HG02884 (cell line): ENCODE results near the gene MTMR12.
"Not testable (repeated sequence)": the region's sequence is repeated elsewhere in the genome, so short reads cannot be mapped to it uniquely, and the experiment has no call there.

Source experiments
- ATAC-seq: cut with Tn5 transposase; IDR thresholded peaks from one replicate; pipeline ENCODE4 v1.9.1; 2021; ENCODE audit warnings: mild to moderate bottlenecking, moderate library complexity; ENCODE audit not compliant: unreplicated experiment

The MTMR12 gene

GRCh38 chr5:32298059-32298415 lies 14.7 kb downstream of the MTMR12 start:
- peak; percentile 76 for ATAC-seq

DNA sequence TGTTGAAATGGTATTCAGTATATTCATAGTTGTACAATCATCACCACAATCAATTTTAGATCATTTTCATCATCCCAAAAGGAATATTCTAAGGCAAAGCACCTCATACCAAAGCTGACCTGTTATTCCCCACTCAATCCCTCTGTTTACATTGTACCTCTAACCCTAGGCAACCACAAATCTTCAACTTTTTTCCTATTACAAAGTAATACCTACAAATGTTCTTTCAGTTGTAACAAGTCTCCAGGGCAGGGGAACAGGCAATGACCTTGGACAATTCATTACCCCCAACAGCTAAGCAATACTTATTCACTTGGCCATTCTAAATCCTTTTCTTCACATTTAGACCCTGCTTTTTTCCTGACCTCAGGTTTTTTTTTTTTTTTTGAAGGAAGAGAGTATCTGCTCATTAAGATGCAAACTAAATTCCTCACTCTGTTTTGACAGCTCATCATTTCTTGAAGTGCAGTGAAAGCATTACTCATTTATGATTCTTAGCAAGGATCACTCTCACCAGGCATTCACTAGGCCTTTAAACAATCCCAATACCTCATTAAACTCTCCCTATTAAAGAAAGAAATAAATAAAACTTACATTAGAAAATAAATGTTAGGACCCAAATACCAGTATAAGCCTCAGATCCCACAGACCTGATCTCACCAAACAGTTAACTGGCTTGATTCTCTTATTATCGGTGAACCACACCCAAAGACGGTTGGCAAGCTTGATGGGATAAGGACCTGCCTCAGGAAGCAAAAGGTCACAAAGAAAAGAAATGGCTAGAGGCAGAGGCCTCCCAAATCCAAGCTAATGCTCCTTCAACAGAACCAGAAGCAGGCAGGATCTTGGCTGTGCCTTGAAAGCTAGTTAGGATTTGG lies 15.3 kb downstream of the MTMR12 start:
- no peak for ATAC-seq

DNA sequence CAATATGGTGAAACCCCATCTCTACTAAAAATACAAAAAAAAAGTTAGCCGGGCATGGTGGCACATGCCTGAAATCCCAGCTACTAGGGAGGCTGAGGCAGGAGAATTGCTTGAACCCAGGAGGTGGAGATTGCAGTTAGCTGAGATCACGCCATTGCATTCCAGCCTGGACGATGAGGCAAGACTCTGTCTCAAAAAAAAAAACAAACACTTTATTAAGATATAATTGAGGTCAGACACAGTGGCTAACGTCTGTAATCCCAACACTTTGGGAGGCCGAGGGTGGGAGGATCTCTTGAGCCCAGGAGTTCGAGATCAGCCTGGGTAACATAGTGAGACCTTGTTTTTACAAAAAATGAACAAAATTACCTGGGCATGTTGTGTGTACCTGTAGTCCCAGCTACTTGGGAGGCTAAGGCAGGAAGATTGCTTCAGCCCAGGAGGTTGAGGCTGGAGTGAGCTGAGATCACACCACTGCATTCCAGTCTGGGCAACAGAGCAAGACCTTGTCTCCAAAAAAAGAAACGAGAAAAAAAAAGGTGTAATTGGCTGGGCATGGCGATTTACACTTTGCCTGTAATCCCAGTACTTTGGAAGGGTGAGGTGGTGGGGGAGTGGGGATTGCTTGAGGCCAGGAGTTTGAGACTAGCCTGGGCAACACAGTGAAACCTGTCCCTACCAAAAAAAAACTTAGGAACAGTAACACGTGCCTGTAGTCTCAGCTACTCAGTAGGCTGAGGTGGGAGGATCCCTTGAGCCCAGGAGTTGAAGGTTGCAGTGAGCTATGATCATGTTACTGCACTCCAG lies 16.6 kb downstream of the MTMR12 start:
- ATAC-seq, result not testable (repeated sequence)

DNA sequence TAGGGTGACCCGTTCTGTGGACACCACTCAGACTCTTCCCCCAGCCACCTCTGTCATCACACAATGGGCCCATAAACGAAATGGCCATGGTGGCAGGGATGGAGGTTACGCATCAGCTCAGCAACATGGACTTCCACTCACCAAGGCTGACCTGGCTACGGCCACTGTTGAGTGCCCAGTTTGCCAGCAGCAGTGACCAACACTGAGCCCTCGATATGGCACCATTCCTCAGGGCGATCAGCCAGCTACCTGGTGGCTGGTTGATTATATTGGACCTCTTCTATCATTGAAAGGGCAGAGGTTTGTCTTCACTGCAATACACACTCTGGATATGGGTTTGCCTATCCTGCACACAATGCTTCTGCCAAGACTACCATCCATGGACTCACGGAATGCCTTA lies 21.1 kb downstream of the MTMR12 start:
- ATAC-seq, result no peak

GRCh38 chr5:32290922-32291321 lies 21.8 kb downstream of the MTMR12 start:
- ATAC-seq, result peak; percentile 62

GRCh38 chr5:32290501-32290900 lies 22.2 kb downstream of the MTMR12 start:
- not testable (repeated sequence) for ATAC-seq

DNA sequence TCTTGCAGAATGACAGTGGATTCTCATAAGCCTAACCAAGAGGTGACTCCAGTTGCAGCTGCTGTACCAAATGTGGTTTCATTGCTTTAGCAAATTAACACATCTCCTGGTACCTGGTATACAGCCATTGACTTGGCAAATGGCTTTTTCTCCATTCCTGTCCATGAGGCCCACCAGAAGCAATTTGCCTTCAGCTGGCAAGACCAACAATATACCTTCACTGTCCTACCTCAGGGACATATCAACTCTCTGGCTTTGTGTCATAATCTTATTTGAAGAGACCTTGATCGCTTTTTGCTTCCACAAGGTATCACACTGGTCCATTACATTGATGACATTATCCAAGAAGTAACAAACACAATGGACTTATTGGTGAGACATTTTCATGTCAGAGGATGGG lies 22.8 kb downstream of the MTMR12 start:
- not testable (repeated sequence) for ATAC-seq

DNA sequence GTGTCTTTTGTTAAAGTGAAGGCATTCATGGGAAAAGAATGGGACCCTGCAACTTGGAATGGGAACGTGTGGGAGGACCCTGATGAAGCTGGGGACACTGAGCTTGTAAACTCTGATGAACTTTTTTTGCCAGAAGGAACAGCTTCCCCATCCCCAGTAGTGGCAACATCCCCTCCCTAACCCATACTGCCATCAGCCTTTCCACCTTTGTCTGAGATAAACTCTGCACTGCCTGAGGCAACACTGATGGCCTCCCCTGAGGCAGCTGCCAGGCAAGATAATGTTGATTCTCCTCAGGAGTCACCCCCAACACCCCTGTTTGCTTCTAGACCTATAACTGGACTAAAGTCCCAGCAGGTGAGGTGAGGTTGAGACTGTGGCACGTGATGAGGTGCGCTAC lies 24.6 kb downstream of the MTMR12 start:
- ATAC-seq, result not testable (repeated sequence)

DNA sequence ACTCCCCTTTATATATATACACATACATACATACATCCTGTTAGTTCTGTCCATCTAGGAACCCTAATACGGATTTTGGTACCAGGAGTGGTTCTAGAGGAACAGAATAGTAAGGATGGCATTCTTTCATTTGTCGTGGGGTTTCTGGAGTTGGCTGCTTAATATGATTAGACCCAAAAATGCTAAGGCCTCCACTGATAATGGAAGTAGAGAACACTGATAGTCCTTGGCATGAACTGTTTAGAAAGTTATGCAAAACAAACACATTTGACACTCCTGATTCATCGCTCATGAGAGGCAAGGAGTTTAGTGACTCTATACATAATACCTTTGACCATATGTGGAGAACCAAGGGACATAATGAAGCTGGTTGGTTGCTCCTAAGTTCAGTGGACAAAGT lies 25.2 kb downstream of the MTMR12 start:
- ATAC-seq, result not testable (repeated sequence)

- no peak for ATAC-seq
Observed at GRCh38 chr5:32285510-32286138, 27.1 kb downstream of the MTMR12 start.

- ATAC-seq, result peak; percentile 43
Observed at GRCh38 chr5:32283539-32284377, 29.0 kb downstream of the MTMR12 start.

- no peak for ATAC-seq
Observed at GRCh38 chr5:32283061-32283460, 29.7 kb downstream of the MTMR12 start.

- ATAC-seq, result no peak
Observed at GRCh38 chr5:32282633-32283032, 30.1 kb downstream of the MTMR12 start.

GRCh38 chr5:32281378-32282133 lies 31.2 kb downstream of the MTMR12 start:
- not testable (repeated sequence) for ATAC-seq

DNA sequence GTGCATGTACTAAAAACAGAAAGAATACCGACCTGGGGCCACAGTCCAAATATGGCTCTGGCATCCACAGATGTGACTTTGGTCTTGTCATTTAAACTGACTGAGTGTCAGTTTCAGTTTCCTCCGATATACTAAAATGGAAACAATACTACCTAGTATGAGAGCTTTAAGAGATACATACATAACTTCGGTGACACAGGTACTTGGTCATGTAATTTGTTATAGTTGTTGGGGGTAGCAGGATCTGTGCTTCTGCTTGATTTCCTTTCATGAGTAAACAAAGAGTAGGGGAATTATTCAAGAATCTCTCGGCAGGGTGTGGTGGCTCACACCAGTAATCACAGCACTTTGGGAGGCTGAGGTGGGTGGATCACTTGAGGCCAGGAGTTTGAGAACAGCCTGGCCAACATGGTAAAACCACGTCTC lies 32.1 kb downstream of the MTMR12 start:
- ATAC-seq, result peak; percentile 90

DNA sequence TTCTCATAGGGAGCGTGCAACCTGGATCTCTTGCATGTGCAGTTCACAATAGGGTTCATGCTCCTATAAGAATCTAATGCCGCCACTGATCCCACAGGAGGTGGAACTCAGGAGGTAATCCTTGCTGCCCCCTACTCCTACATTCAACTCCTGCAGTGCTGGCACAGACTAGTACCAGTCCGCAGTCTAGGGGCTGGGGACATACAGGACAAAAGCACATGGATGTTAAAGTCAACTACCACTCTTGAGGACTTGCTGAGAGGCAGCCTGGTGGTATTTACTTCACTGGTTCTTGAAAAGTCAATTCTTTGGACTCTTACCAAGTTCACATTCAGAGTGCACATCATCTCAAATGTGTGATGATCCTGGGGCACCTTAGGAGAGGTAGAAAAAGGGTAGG lies 33.0 kb downstream of the MTMR12 start:
- no peak for ATAC-seq

- ATAC-seq, result no peak
Observed at GRCh38 chr5:32279223-32279622, 33.5 kb downstream of the MTMR12 start.

DNA sequence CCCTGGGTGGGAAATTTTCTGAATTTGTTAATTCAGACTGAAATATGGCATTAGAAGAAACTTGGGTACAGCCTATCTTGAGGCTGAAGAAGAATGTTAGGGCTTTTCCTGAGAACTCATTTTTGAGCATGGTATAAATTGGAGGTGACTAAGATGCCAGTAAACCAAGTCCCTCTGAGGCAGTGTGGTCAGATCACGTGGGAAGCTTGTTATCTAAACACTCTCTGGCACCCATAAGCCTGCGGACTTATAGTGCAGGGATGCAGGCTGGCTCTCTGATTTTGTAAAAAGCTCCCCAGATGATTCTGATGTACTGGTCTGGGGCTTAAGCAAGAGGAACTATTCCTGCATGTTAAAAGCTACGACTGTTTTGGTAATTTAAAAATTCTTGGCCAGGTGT lies 34.3 kb downstream of the MTMR12 start:
- no peak for ATAC-seq

- no peak for ATAC-seq
Observed at GRCh38 chr5:32277798-32278197, 34.9 kb downstream of the MTMR12 start.
